ENCODE measurements around the gene IL7R.
"Not testable (repeated sequence)": the region's sequence is repeated elsewhere in the genome, so short reads cannot be mapped to it uniquely, and the experiment has no call there.

IL7R gene

DNA sequence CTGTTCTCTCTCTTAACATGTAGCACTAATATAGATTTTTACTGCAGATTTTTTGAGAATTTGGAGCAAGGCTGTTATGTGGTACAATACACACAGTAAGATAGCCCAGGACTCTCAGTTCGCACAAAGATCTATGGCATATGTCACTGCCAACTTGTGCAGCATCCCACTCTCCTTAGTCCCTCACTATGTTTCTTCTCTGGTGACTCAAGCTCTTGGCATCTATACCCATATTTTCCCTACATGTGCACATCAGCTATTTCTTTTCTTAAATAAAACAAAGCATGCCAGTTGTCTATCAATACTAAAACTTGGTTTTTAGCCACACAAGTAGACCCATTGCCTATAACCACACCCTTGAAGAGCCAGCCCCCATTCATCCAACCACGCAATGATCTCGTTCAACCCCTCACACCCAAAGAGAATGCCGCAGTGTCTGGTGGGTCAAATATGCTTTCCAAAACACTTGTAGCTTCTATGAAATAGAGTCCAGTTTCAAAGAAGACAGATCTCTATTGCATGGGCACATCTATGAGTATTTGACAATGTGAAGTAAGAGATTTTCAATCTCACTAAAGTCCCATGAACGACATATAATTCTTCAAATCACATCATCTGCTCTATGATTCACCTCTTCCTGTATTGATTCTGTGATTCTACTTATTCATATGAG lies 18.2 kb upstream of the IL7R start:
- no peak for DNase-seq (ENCODE audit: low spot score)

DNA sequence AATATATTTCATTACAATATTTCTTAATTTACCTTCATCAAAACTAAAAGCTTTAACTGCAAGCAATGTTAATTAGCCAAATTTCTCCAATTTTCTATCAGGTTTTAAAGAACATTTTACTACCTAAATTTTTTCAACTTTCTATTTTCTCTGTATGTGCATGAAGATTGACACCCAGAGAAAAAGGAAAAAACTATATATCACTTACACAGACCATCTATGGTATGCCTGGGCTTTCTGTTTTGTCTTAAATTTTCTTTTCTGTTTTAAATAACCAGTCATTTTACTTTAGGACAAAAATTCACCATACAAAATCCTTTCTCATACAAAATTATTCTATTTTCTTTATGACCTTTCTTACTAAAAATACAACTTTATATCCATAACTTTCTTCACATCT lies 13.8 kb upstream of the IL7R start:
- no peak for DNase-seq (ENCODE audit: low spot score)

DNA sequence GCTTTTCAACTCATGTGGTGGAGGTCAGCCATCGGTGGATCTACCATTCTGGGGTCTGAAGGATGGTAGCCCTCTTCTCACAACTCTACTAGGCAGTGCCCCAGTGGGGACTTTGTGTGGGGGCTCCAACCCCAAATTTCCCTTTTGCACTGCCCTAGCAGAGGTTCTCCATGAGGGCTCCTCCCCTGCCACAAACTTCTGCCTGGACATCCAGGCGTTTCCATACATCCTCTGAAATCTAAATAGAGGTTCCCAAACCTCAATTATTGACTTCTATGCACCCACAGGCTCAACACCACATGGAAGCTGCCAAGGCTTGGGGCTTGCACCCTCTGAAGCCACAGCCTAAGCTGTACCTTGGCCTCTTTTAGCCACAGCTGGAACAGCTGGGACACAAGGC lies 11.2 kb upstream of the IL7R start:
- not testable (repeated sequence) for DNase-seq (ENCODE audit: low spot score)

DNA sequence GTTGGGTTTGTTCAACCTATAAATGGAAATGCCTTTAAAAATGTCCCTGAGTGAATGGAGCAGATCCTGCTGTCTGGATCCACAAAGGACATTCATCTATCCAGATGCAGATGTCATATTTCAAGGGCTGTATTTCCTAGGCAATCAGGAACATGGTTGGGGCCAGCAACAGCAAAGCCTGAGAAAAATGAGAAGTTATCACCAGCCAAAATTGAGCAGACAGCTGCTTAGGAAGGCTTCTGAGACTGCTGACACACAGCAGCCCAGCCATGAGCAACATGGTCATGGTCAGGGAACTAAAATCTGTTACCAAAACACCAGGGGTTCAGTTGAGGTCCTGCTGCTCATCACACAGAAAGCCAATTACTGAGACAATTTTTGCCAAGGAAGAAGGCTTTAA lies 9.2 kb upstream of the IL7R start:
- no peak for DNase-seq (ENCODE audit: low spot score)

DNA sequence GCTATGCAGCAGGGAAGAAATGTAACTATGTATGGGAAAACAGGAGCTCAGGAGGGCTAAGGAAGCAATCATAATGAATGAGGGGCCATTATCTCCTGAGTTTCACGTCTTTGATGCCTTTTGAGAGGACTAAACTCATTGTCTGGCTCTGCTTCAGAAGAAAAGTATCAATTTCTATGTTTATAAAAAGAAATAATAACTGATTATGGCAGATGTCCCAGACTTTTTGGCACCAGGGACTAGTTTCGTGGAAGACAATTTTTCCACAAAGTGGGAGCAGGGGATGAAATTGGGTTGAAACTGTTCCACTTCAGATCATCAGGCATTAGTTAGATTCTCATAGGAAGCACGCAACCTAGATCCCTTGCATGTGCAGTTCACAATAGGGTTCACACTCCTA lies 8.7 kb upstream of the IL7R start:
- no peak for DNase-seq (ENCODE audit: low spot score)

DNA sequence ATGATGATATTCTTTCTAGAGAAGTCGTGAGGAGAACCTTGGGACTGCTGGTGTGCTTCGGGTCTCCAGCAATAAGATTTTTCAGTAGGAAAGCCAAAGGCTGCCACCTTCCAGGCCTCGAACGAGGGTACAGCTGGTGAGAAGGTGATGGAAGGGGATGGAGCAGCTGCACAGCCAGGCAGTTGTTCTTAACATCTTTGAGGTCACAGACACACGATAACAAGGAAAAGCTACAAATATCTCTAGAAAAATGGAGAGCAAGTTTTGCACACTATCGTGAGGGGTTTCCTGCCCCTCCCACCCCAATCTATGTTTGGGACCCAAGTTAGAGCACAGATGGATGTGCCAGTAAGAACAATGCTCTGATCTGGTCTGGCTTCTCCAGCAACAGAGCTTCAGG lies 6.8 kb upstream of the IL7R start:
- DNase-seq (ENCODE audit: low spot score): no peak

DNA sequence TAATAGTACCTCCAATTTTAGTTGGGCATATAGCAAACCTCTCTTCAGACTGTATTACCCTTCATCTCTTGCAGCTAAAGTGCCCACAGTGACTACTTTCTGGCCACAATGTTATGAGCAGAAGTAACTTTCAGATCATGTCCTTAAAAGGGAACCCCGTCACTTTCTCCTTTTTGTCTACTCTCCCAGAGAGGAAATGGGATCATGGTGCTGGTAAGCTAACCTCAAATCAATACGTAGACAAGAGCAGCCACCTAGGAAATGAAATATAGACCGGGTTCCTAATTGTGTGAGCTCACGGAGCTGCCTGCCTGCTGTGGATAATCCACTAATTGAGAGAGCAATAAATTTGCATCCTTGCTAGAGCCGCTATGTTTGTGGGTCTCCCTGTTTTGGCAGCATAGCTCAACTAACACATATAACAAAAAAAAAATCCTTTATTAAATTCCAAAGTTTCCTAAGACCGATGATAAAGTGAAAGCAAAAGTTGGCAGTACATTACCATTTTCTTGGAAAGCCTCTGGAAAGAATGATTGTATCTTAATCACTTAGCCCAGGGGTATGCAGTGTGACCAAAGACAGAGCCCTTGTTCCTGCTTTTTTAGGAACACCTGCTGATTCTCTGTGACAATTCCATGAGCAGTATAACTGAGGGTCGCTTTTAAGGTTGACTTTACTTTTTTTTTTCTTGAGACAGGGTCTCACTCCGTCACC lies 5.6 kb upstream of the IL7R start:
- no peak for DNase-seq (ENCODE audit: low spot score)

DNA sequence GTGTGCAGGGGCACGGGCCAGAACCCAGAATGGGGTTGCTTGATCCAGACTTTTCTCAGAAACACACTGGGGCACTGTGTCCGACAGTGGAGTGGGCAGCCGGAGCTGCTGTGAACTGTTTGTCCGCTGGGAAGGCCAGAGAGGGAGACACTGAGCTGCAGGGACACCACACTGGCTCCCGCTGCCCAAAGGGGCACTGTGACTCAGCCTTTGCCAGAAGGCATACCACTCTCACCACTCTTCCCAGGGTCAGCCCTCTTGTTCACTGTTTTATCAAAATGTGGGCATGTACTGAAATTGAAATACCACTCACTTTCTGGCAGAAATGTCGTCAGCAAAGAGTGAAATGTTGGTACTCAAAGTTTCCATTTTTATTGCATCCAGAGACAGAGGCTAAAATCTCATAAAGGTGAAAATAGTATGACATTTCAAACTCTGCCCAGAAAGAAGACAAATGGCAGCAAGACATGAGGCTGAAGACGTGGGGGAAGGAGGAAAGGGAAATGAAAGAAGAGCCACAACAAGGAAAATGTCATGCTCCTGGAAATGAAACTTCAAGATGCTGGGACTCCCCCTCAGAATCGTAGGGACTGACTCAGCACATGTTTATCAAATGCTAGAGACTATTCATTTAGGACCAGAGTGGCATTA lies 4.5 kb upstream of the IL7R start:
- no peak for DNase-seq (ENCODE audit: low spot score)

DNA sequence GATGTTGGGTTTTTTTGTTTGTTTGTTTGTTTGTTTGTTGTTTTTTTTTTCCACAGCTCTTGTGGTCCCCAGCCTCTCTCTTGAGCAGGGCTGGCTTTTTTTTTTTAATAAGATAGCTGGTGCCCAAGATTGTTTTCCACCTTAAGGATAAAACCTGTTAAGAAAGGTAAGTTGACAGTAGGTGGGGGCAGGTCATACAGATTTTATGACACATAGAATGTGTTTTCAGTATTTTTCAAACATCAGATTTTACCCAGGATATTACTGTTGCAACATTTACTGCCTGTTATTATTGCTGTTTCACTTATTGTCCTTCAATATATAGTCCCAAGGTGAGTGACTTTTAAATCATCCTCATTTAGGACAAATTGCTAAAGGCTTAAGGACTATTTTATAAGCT lies 3.9 kb upstream of the IL7R start:
- DNase-seq (ENCODE audit: low spot score): no peak

DNA sequence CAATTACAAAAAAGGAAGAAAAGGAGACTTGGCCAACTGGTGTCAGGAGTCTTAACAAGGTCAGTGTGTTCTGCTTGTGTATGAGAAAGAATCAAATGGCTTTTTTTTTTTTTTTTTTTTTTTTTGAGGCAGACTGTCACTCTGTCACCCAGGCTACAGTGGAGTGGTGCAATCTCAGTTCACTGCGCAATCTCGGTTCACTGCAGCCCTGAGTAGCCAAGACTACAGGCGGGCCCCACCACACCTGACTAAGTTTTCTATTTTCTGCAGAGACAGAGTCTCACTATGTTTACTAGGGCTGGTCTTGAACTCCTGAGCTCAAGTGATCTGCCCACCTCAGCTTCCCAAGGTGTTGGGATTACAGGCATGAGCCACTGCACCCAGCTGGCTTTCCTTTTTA lies 3.1 kb upstream of the IL7R start:
- no peak for DNase-seq (ENCODE audit: low spot score)

DNA sequence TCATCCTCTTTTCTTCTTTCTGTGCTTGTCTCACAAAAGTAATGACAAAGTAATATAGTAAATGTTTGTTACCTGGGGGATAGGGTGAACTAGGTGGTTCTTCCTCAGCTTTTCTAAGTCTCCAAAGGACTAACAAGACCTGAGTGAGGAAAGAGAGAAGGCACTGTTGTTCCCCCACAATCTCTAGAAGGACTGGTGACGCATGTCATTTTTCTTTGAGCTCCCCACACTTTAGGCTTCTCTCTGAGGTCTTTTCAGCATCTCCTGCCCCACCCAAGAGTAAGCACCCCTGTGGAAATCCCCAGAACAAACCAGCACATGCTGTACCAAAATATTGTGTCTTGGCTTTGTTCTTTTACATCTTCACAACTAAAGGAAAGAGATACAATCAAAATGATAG lies 2.4 kb upstream of the IL7R start:
- no peak for DNase-seq (ENCODE audit: low spot score)

DNA sequence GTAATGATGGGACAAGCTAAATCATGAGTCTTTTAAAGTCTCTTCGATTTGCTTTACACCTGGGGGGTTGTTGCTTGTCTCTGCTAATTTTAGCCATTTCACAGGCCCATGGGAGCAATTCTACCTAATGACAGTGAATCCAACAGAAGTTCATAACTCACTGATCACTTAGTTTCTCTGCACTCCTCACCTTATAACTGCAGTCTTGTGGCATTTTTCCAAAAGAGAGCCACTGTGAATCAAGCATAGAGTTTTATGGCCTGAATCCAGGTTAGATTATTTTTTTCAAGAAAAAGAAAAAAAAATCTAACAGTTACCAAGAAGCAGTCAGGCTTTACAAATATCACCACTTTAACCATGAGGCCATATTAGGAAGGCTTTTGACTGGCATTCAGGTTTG lies 1.5 kb upstream of the IL7R start:
- no peak for DNase-seq (ENCODE audit: low spot score)

DNA sequence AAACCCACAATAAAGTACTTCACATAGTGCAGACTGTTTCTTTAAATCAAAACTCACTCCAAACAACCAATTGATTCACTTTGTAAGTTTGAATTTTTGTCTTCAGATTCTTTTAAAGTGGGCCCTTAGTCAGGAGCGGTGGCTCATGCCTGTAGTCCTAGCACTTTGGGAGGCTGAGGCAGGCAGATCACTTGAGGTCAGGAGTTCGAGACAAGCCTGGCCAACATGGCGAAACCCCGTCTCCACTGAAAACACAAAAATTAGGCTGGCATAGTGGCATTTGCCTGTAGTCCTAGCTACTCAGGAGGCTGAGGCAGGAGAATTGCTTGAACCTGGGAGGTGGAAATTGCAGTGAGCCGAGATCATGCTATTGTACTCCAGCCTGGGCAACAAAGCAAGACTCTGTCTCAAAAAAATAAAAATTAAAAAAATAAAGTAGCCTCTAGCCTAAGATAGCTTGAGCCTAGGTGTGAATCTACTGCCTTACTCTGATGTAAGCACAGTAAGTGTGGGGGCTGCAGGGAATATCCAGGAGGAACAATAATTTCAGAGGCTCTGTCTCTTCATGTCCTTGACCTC lies 416 bp upstream of the IL7R start:
- not testable (repeated sequence) for DNase-seq (ENCODE audit: low spot score)

DNA sequence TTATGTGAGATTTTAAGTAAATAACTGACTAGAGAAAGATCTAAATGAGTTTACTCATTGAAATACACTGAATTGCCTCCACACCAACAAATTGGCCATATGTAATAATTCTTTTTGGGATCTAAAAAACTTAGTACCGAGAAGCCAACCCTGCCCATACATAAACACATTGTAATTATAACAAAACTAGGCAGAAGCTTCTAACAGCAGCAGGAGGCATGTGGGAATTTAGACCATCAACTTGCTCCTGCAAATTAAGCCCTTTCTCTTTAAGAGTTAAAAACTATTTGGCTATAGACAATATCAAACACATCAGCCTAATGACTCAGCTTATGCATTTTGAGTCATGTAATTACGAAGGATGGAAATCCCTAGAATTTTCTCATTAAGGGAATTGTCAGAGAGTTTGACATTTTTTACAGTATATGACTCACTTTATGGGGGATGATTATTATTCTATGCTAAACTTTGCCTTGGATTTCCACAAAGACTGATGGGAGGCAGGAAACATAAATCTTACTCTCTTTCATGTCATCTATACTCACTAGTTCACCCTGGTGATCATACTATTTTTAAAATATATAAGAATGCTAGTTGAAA lies 1.0 kb downstream of the IL7R start:
- no peak for DNase-seq (ENCODE audit: low spot score)

DNA sequence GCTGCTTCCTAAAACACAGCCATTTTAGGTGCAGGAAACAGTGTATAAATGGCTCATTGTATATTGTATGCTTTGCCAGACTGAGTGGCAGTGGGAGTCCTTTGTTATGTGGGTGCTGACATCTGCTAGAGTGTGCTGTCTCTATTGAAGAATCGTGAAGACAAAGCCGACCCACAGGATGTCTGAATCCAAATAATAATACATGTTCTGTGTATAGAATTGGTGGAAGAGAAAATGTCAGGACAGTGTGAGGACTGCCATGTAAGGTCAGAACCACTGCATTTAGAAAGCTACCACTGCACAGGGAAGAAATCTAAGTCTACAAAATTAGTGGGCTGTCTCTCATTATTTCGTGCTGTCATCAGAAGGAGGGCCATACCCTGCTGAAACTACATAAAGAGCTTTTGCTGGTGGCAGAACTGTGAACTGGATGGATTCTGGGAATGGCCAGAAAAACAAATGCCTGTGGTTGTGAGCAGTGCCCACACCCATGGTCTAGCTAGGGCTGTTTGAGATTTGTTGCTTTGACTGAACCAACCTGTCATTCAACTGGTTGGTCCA lies 2.5 kb downstream of the IL7R start:
- DNase-seq (ENCODE audit: low spot score): no peak

DNA sequence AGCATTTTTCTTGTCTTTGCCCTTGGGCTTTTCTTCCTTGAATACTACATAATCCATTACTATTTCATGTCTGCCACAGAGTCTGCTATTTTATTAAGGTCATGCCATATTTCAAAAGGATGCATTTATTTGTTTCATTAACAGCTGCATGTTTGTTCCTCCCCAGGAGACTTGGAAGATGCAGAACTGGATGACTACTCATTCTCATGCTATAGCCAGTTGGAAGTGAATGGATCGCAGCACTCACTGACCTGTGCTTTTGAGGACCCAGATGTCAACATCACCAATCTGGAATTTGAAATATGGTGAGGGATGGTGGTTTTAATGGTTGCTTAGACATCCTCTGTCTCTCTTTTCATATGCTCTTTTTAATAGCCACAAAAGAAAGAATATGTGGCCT lies 4.0 kb downstream of the IL7R start:
- DNase-seq (ENCODE audit: low spot score): no peak

DNA sequence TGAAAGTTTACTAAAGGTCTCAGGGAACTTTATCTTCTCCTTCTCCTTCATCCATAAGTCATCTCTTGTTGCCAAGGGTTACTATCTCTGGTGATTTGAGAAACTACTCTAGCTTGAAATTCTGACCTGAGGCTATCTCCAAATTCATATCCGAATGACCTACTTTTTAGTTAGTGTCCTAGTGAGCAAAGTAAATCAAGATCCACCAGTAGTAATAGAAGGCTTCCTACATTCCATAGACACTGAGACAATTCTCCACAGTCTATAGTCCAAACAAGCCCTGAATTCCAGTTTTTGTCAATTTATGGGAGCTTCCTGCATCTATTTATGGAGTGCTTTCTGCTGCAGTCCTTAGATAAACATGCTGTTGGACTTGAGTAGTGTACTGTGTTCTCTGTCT lies 5.0 kb downstream of the IL7R start:
- no peak for DNase-seq (ENCODE audit: low spot score)

DNA sequence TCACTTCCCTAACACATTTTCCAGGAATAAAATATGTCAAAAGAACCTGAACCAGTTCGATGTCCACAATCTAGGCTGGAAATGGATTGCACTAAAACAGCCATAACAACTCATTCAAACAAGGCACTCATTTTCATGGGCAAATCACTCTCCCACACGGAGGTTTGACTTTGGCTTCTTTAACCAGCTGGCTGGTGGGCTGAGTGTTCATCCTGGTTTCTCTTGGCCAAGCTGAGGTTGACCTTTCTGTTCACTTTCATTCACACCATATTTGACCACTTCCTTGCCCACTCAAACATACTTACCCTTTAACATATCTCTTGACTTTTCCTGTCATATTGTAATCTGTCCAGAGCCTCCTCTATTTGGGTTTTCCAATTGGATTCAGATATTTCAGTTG lies 5.4 kb downstream of the IL7R start:
- no peak for DNase-seq (ENCODE audit: low spot score)

DNA sequence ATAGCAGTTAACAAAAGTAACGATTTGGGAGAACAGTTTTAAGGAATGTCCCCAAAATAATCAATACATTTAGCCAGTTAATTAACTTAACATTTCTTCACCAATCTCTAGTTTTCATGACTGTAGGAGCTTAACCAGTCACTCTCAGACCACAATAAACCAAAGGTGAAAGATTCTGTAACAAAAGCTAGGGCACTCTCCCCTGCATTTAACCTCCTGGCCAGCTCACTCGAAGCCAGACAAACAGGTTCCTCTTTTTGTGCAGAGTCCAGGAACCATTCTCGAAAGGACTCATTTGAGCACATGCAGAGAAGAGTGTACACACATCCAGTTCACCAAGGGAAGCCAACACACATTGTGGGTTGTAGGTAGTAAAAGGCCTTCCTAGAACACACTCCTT lies 6.5 kb downstream of the IL7R start:
- DNase-seq (ENCODE audit: low spot score): no peak

DNA sequence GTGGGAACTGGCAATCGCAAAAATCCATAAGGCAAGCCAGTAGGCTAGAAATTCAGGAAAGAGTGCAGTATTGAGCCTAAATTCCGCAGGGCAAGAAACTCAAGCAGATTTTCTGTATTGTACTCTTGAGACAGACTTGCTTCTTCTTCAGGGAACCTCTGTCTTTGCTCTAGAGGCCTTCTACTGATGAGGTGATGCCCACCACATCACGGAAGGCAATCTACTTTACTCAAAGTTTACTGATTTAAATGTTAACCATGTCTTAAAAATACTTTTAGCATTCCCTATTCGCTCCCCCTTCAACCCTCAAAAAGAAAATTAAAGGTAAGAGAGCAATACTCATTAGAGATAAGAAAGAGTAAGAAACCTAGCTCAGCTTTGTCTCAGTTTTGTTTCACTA lies 11.3 kb downstream of the IL7R start:
- no peak for DNase-seq (ENCODE audit: low spot score)

DNA sequence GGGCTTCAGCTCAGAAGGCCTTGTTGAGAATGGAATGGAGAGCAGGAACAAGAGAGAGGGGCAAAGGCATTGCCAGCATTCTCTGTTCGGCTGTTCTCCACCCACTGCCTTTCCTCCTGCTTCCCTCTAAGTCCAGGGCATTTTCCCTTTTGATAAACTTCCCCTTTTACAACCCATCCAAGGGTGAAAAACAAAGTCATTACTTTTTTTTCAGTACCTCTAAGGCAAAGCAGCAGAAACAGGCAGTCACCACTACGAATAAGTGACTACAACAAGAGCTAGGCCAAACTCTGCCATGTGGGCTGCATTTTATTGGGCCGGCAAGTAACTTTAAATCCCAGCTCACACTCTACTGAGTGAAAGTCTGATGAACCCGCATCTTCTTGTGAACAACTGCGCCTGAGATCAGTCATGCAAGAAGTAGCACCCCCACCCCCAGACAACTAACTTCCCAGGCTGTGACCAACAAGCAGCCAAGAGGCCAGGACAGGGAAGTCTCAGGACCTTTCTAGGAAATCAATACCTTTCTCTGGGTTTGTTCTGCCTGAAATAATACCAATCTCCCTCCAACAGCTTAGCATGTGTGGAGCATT lies 13.1 kb downstream of the IL7R start:
- DNase-seq (ENCODE audit: low spot score): no peak

DNA sequence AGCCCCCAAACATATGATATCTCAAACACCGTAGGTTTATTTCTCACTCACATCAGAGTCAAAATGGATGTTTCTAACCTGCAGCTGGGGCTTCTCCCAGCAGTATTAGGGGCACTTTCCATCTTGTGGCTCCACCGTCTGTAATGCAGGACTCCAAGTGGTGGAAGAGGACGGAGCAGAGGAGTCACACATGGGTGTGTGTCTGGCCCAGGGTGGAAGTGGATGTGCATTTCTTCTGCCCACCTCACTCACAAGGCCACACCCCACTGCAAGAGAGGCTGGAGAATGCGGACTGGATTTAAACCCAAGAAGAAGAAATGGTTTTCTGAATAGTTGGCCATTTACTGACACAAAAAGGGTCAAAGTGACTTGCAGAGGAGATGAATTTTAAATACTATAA lies 13.9 kb downstream of the IL7R start:
- DNase-seq (ENCODE audit: low spot score): no peak
